GM18517 (cell line): Measurements from ENCODE around the gene RAB28.

Experiments
- ATAC-seq: cut with Tn5 transposase; IDR thresholded peaks from one replicate; pipeline ENCODE4 v1.9.1; 2021; ENCODE audit warnings: mild to moderate bottlenecking, moderate library complexity; ENCODE audit not compliant: unreplicated experiment

RAB28 gene

GRCh38 chr4:13484122-13484748 lies at the start of gene RAB28:
RAB28 (minus strand) TSS chr4:13484340.
- peak; percentile 95 for ATAC-seq

- ATAC-seq, result no peak
These were observed 47.5 kb upstream of the RAB28 start for GRCh38 chr4:13531625-13531998.

- no peak for ATAC-seq
These were observed 46.9 kb upstream of the RAB28 start for GRCh38 chr4:13530823-13531624.

GRCh38 chr4:13529128-13529919 lies 45.2 kb upstream of the RAB28 start:
- no peak for ATAC-seq

- ATAC-seq, result no peak
These were observed 44.6 kb upstream of the RAB28 start for GRCh38 chr4:13528821-13529127.

GRCh38 chr4:13527981-13528820 lies 44.1 kb upstream of the RAB28 start:
- peak; percentile 77 for ATAC-seq

- no peak for ATAC-seq
These were observed 43.2 kb upstream of the RAB28 start for GRCh38 chr4:13527192-13527980.

GRCh38 chr4:13526658-13527057 lies 42.5 kb upstream of the RAB28 start:
- ATAC-seq, result no peak

GRCh38 chr4:13525606-13526281 lies 41.6 kb upstream of the RAB28 start:
- ATAC-seq, result no peak

- ATAC-seq, result no peak
These were observed 40.5 kb upstream of the RAB28 start for GRCh38 chr4:13524504-13525243.

- ATAC-seq, result no peak
These were observed 39.7 kb upstream of the RAB28 start for GRCh38 chr4:13523591-13524503.

GRCh38 chr4:13523105-13523477 lies 39.0 kb upstream of the RAB28 start:
- no peak for ATAC-seq

- no peak for ATAC-seq
These were observed 38.4 kb upstream of the RAB28 start for GRCh38 chr4:13522282-13523104.

- ATAC-seq, result no peak
These were observed 36.9 kb upstream of the RAB28 start for GRCh38 chr4:13521047-13521446.

GRCh38 chr4:13516315-13516860 lies 32.2 kb upstream of the RAB28 start:
- no peak for ATAC-seq

- ATAC-seq, result no peak
These were observed 31.1 kb upstream of the RAB28 start for GRCh38 chr4:13515268-13515667.

- ATAC-seq, result no peak
These were observed 30.6 kb upstream of the RAB28 start for GRCh38 chr4:13514722-13515121.
